H9 (cell line): ENCODE measurements around the gene INHBC. TPM values are rescaled to one million over a fixed set of nuclear protein-coding genes. Genes with fewer than 3 reads are reported as not detected.

Experiments
- DNase-seq: peaks from one replicate; pipeline ENCODE4 v3.0.0-alpha.2; 2017
- H2AFZ ChIP-seq: one replicate; pipeline ENCODE4 v1.6.1; 2013; ENCODE audit warnings: mild to moderate bottlenecking, low read length, control low read depth, moderate library complexity
- H2AK5ac ChIP-seq: 2 replicates; pipeline ENCODE4 v1.6.1; 2013; ENCODE audit warnings: low read length, control low read depth, mixed read lengths; ENCODE audit not compliant: insufficient read length
- H2BK120ac ChIP-seq: one replicate; pipeline ENCODE4 v1.6.1; 2013; ENCODE audit warnings: low read depth, mild to moderate bottlenecking, low read length, control low read depth, inconsistent platforms; ENCODE audit not compliant: poor library complexity, severe bottlenecking
- H2BK12ac ChIP-seq: 2 replicates; pipeline ENCODE4 v1.6.1; 2013; ENCODE audit warnings: low read length, control low read depth, mixed read lengths, low read depth; ENCODE audit not compliant: insufficient read length
- H2BK15ac ChIP-seq: 2 replicates; pipeline ENCODE4 v1.6.1; 2013; ENCODE audit warnings: low read depth, low read length, control low read depth
- H2BK20ac ChIP-seq: one replicate; pipeline ENCODE4 v1.6.1; 2013; ENCODE audit warnings: low read depth, mild to moderate bottlenecking, low read length, control low read depth, inconsistent platforms; ENCODE audit not compliant: poor library complexity, severe bottlenecking
- H2BK5ac ChIP-seq: 2 replicates; pipeline ENCODE4 v1.6.1; 2013; ENCODE audit warnings: low read length, control low read depth, mixed read lengths; ENCODE audit not compliant: insufficient read length
- H3K14ac ChIP-seq: 2 replicates; pipeline ENCODE4 v1.6.1; 2013; ENCODE audit warnings: low read length, control low read depth; ENCODE audit not compliant: insufficient read depth
- H3K18ac ChIP-seq: 2 replicates; pipeline ENCODE4 v1.6.1; 2013; ENCODE audit warnings: low read depth, mild to moderate bottlenecking, mixed read lengths, low read length, control low read depth; ENCODE audit not compliant: insufficient read length
- H3K23ac ChIP-seq: 2 replicates; pipeline ENCODE4 v1.6.1; 2013; ENCODE audit warnings: low read length, control low read depth, mixed read lengths, low read depth; ENCODE audit not compliant: insufficient read length
- H3K23me2 ChIP-seq: 2 replicates; pipeline ENCODE4 v1.6.1; 2013; ENCODE audit warnings: low read depth, mild to moderate bottlenecking, mixed read lengths, low read length, control low read depth; ENCODE audit not compliant: insufficient read length, poor library complexity, severe bottlenecking
- H3K27ac ChIP-seq: 2 replicates; pipeline ENCODE4 v1.5.1; 2013; ENCODE audit warnings: low read length, control low read depth, mixed read lengths, low read depth; ENCODE audit not compliant: insufficient read length
- H3K27me3 ChIP-seq: 2 replicates; pipeline ENCODE4 v1.6.1; 2013; ENCODE audit warnings: low read length, control low read depth, inconsistent platforms; ENCODE audit not compliant: insufficient read depth
- H3K4ac ChIP-seq: 2 replicates; pipeline ENCODE4 v1.6.1; 2013; ENCODE audit warnings: low read depth, mild to moderate bottlenecking, control low read depth, inconsistent platforms, low read length, moderate library complexity
- H3K4me1 ChIP-seq: 2 replicates; pipeline ENCODE4 v1.6.1; 2013; ENCODE audit warnings: low read length, control low read depth, inconsistent platforms; ENCODE audit not compliant: insufficient read depth
- H3K4me2 ChIP-seq: 2 replicates; pipeline ENCODE4 v1.6.1; 2013; ENCODE audit warnings: low read length, control low read depth, mixed read lengths; ENCODE audit not compliant: insufficient read length, insufficient read depth
- H3K56ac ChIP-seq: 2 replicates; pipeline ENCODE4 v1.6.1; 2013; ENCODE audit warnings: low read depth, mild to moderate bottlenecking, mixed read lengths, low read length, control low read depth; ENCODE audit not compliant: insufficient read length
- H3K79me1 ChIP-seq: 2 replicates; pipeline ENCODE4 v1.6.1; 2013; ENCODE audit warnings: low read depth, mild to moderate bottlenecking, moderate library complexity, low read length, control low read depth, inconsistent platforms; ENCODE audit not compliant: insufficient read depth, poor library complexity, severe bottlenecking
- H3K79me2 ChIP-seq: 2 replicates; pipeline ENCODE4 v1.6.1; 2013; ENCODE audit warnings: low read length, control low read depth, inconsistent platforms; ENCODE audit not compliant: insufficient read depth
- H3K9ac ChIP-seq: 2 replicates; pipeline ENCODE4 v1.6.1; 2013; ENCODE audit warnings: low read length, control low read depth, mixed read lengths; ENCODE audit not compliant: insufficient read length; ENCODE audit errors: extremely low read depth
- H3K9me3 ChIP-seq: one replicate; pipeline ENCODE4 v1.6.1; 2013; ENCODE audit warnings: low read depth, low read length, inconsistent platforms; ENCODE audit not compliant: control insufficient read depth
- H3T11ph ChIP-seq: one replicate; pipeline ENCODE4 v1.6.1; 2013; ENCODE audit warnings: mild to moderate bottlenecking, low read length, control low read depth, inconsistent platforms
- H4K20me1 ChIP-seq: one replicate; pipeline ENCODE4 v1.6.1; 2013; ENCODE audit not compliant: control insufficient read depth, insufficient read length, insufficient read depth
- H4K5ac ChIP-seq: 2 replicates; pipeline ENCODE4 v1.6.1; 2013; ENCODE audit warnings: low read depth, mild to moderate bottlenecking, mixed read lengths, low read length, control low read depth; ENCODE audit not compliant: insufficient read length
- H4K8ac ChIP-seq: replicated peaks from 2 replicates; pipeline ENCODE4 v1.6.1; 2013; ENCODE audit warnings: low read length, control low read depth, mixed read lengths, low read depth; ENCODE audit not compliant: insufficient read length
- H4K91ac ChIP-seq: 2 replicates; pipeline ENCODE4 v1.6.1; 2013; ENCODE audit warnings: low read depth, mild to moderate bottlenecking, moderate library complexity, mixed read lengths, low read length, control low read depth; ENCODE audit not compliant: insufficient read length
- H3K27ac Mint-ChIP-seq, 3 experiments: 2 replicates in 2 of 3; 3 replicates in 1 of 3; pipeline ENCODE4 v1.8.0; 2020 to 2021; ENCODE audit warnings: mixed read lengths in 3 of 3, mild to moderate bottlenecking in 1 of 3, moderate library complexity in 1 of 3
- H3K27me3 Mint-ChIP-seq: 2 replicates; pipeline ENCODE4 v1.8.0; 2021; ENCODE audit warnings: low read depth, mild to moderate bottlenecking, moderate library complexity, mixed read lengths
- H3K36me3 Mint-ChIP-seq, 3 experiments: 2 replicates in 2 of 3; 3 replicates in 1 of 3; pipeline ENCODE4 v1.8.0; 2020 to 2021; ENCODE audit warnings: low read depth in 3 of 3, mixed read lengths in 3 of 3; ENCODE audit not compliant: insufficient read depth in 1 of 3
- H3K4me1 Mint-ChIP-seq, 2 experiments: 2 replicates each; pipeline ENCODE4 v1.8.0; 2020; ENCODE audit warnings: mixed read lengths in 2 of 2
- H3K4me3 Mint-ChIP-seq, 2 experiments: 2 replicates in 1 of 2; 3 replicates in 1 of 2; pipeline ENCODE4 v1.8.0; 2020 to 2021; ENCODE audit warnings: mild to moderate bottlenecking in 2 of 2, mixed read lengths in 2 of 2, moderate library complexity in 1 of 2
- H3K9me3 Mint-ChIP-seq, 2 experiments: 2 replicates in 1 of 2; 3 replicates in 1 of 2; pipeline ENCODE4 v1.8.0; 2020; ENCODE audit warnings: mild to moderate bottlenecking in 2 of 2, mixed read lengths in 2 of 2, moderate library complexity in 1 of 2
- CTCF ChIP-seq: fragments of 200-600 bp; sonication (generic); conservative IDR thresholded peaks from 3 replicates; pipeline ENCODE4 v1.8.0; 2021; ENCODE audit warnings: antibody characterized with exemption, mild to moderate bottlenecking
- WGBS: extraction: QIAGEN DNeasy Blood & Tissue Kit; methylation state at CpG from one replicate; pipeline ENCODE4 v1.1.7; 2013; ENCODE audit warnings: missing lambda C conversion rate, low lambda C conversion rate, mixed read lengths; ENCODE audit not compliant: insufficient read length; ENCODE audit errors: extremely low coverage; 5-methylcytosine and 5-hydroxymethylcytosine counted together
- total RNA-seq: library from RNA; stranded (reverse); gene quantifications from 2 replicates; pipeline ENCODE4 v1.2.1, GENCODE V29; 2021

The INHBC gene
- total RNA-seq, 1 experiment from 2014 or later, result not detected

- Histone ChIP-seq H2BK15ac (no peak overlapping the region), H2BK120ac (no peak overlapping the region), H2BK5ac (no peak overlapping the region), H3K56ac (no peak overlapping the region), H2AK5ac (no peak overlapping the region), H4K20me1 (no peaks in the 10 kb centered on the region), H3K27me3 (no peaks in the 10 kb centered on the region), H3K4me2 (no peak overlapping the region), H3K79me2 (no peaks in the 10 kb centered on the region), H3T11ph (no peak overlapping the region), H3K9me3 (no peaks in the 10 kb centered on the region), H3K27ac (no peak overlapping the region), H4K5ac (no peak overlapping the region), H4K8ac (no peak overlapping the region), H3K23me2 (no peaks in the 10 kb centered on the region), H3K4ac (no peak overlapping the region), H4K91ac (no peak overlapping the region), H3K79me1 (no peaks in the 10 kb centered on the region), H3K14ac (no peak overlapping the region), H2BK12ac (no peak overlapping the region), H2BK20ac (no peak overlapping the region), H3K18ac (no peak overlapping the region), H2AFZ (no peak overlapping the region), H3K4me1 (no peaks in the 10 kb centered on the region), H3K9ac (no peak overlapping the region), H3K23ac (no peak overlapping the region)
- Mint-ChIP-seq H3K27me3 (no peaks in the 10 kb centered on the region), H3K4me3 (no peak overlapping the region), H3K27ac (peak overlapping the region in 2 of 3 experiments; percentile 27 to 67; a peak in 5 of 7 replicates), H3K9me3 (peaks cover 4 to 6% of the 10 kb centered on the region in 2 experiments; a peak in 3 of 5 replicates), H3K36me3 (peaks cover 75 to 87% (median 78%) of the 10 kb centered on the region in 3 experiments), H3K4me1 (peaks cover 0 to 2% of the 10 kb centered on the region in 2 experiments; a peak in 2 of 4 replicates)
- DNase-seq, result no peak
- WGBS, result 100% methylated on average over 1 of the region's 12 CpGs
- TF ChIP-seq CTCF, result no peak
These were observed 62.9 kb downstream of the INHBC start for GRCh38 chr12:57497223-57498131.
